Activated CD4-positive, alpha-beta T cell treated with anti-CD3 and anti-CD28 coated beads for 36 hours (primary cell): ENCODE measurements around the gene CT55. TPM values are rescaled to one million over a fixed set of nuclear protein-coding genes. Genes with fewer than 3 reads are reported as not detected.
A peak's percentile ranks its signal among the peaks of the same experiment; 100 is the strongest.
"Not testable (repeated sequence)": the region's sequence is repeated elsewhere in the genome, so short reads cannot be mapped to it uniquely, and the experiment has no call there.

ENCODE experiments used
- ATAC-seq: fragments of 200-7000 bp; cut with Tn5 transposase; one replicate; pipeline ENCODE4 v1.10.0; 2021; ENCODE audit warnings: mild to moderate bottlenecking, moderate library complexity
- CTCF ChIA-PET: fragments of 350-600 bp; sonication (Branson Sonifier 250); formaldehyde crosslinking; loops from one replicate; lab custom pipeline; 2021; ENCODE audit warnings: antibody characterized with exemption; lab: Charles Lee
- POLR2A ChIA-PET: fragments of 350-600 bp; sonication (Branson Sonifier 250); formaldehyde crosslinking; loops from one replicate; lab custom pipeline; 2021; ENCODE audit warnings: antibody characterized with exemption, inconsistent platforms; lab: Charles Lee
- DNase-seq: peaks from one replicate; pipeline ENCODE4 v3.0.0-alpha.2; 2020
- H3K27ac Mint-ChIP-seq: one replicate; pipeline ENCODE4 v1.8.0; 2021; ENCODE audit warnings: mixed read lengths
- H3K27me3 Mint-ChIP-seq: one replicate; pipeline ENCODE4 v1.8.0; 2021; ENCODE audit warnings: mixed read lengths
- H3K36me3 Mint-ChIP-seq: one replicate; pipeline ENCODE4 v1.8.0; 2021; ENCODE audit warnings: low read depth, mixed read lengths
- H3K4me1 Mint-ChIP-seq: one replicate; pipeline ENCODE4 v1.8.0; 2021; ENCODE audit warnings: mixed read lengths
- H3K4me3 Mint-ChIP-seq: one replicate; pipeline ENCODE4 v1.8.0; 2021; ENCODE audit warnings: mild to moderate bottlenecking, moderate library complexity, mixed read lengths
- H3K9me3 Mint-ChIP-seq: one replicate; pipeline ENCODE4 v1.8.0; 2021; ENCODE audit warnings: low read depth, mixed read lengths
- intact Hi-C, 2 experiments: fragments of 100-400 bp; cut with DNase I in 1 of 2; cut with micrococcal nuclease in 1 of 2; formaldehyde crosslinking; loops; one replicate each; pipeline versions ENCODE4 v1.14.2 to v1.15.1; 2022 to 2024; cut with DNase I, micrococcal nuclease
- total RNA-seq, 2 experiments: library from RNA; stranded (reverse); gene quantifications; one replicate each; pipeline ENCODE4 v1.2.3, GENCODE V29; 2021

Gene CT55
- total RNA-seq, 2 experiments from 2014 or later = not detected

- H3K36me3 Mint-ChIP-seq = no peaks in the 10 kb centered on the region
- no peaks in the 10 kb centered on the region for H3K9me3 Mint-ChIP-seq
- ATAC-seq = no peak
- POLR2A ChIA-PET = no interaction called here
- H3K27me3 Mint-ChIP-seq = peaks cover 5% of the 10 kb centered on the region
- CTCF ChIA-PET = interaction anchor here (0.6 kb wide), 1 partner anchor 11 kb away, joined by 4 read pairs; no protein-coding TSS in a partner anchor
- intact Hi-C loops = no loop called here
- no peak overlapping the region for H3K27ac Mint-ChIP-seq
- no peak for DNase-seq
- H3K4me1 Mint-ChIP-seq = no peaks in the 10 kb centered on the region
- no peak overlapping the region for H3K4me3 Mint-ChIP-seq
Observed at GRCh38 chrX:135168486-135168885, 2.7 kb downstream of the CT55 start.

- DNase-seq, CTCF ChIA-PET, intact Hi-C loops, H3K9me3 Mint-ChIP-seq, H3K4me1 Mint-ChIP-seq, H3K27me3 Mint-ChIP-seq, H3K27ac Mint-ChIP-seq, ATAC-seq, POLR2A ChIA-PET, H3K4me3 Mint-ChIP-seq, H3K36me3 Mint-ChIP-seq: not testable (repeated sequence)
Observed at GRCh38 chrX:135154688-135155087, 16.5 kb downstream of the CT55 start.

- H3K4me3 Mint-ChIP-seq, CTCF ChIA-PET, POLR2A ChIA-PET: not testable (repeated sequence)
Observed at GRCh38 chrX:135126145-135126544, 45.1 kb downstream of the CT55 start.

GRCh38 chrX:135120056-135120576, 51.1 kb downstream of the CT55 start, which contains the start of gene ETDB:
Gene ETDB (minus strand): TSS chrX:135120526. CDS start chrX:135119261, 1,265 bp downstream.
- CTCF ChIA-PET, H3K4me1 Mint-ChIP-seq, POLR2A ChIA-PET, intact Hi-C loops, H3K9me3 Mint-ChIP-seq, H3K27ac Mint-ChIP-seq, H3K36me3 Mint-ChIP-seq, H3K4me3 Mint-ChIP-seq, DNase-seq, H3K27me3 Mint-ChIP-seq: not testable (repeated sequence)
- peak; percentile 61 for ATAC-seq

More at GRCh38 chrX:135126145-135126544, 45.1 kb downstream of the CT55 start:
- intact Hi-C loops, ATAC-seq, H3K36me3 Mint-ChIP-seq, H3K27ac Mint-ChIP-seq, DNase-seq, H3K4me1 Mint-ChIP-seq, H3K9me3 Mint-ChIP-seq, H3K27me3 Mint-ChIP-seq: not testable (repeated sequence)

GRCh38 chrX:135116064-135116463, 55.1 kb downstream of the CT55 start:
- H3K4me3 Mint-ChIP-seq, H3K27me3 Mint-ChIP-seq, H3K27ac Mint-ChIP-seq, DNase-seq, intact Hi-C loops, CTCF ChIA-PET, POLR2A ChIA-PET, H3K36me3 Mint-ChIP-seq, H3K9me3 Mint-ChIP-seq, H3K4me1 Mint-ChIP-seq: not testable (repeated sequence)
- ATAC-seq = peak; percentile 30

GRCh38 chrX:135114392-135114791, 56.8 kb downstream of the CT55 start:
- ATAC-seq (peak; percentile 74), DNase-seq (no peak)
- Mint-ChIP-seq H3K27me3 (peaks cover 7% of the 10 kb centered on the region), H3K4me1 (no peaks in the 10 kb centered on the region), H3K36me3 (no peaks in the 10 kb centered on the region), H3K27ac (no peak overlapping the region), H3K9me3 (no peaks in the 10 kb centered on the region), H3K4me3 (no peak overlapping the region)
- intact Hi-C loops = no loop called here
- POLR2A ChIA-PET = no interaction called here
- CTCF ChIA-PET = no interaction called here

GRCh38 chrX:135112743-135113142, 58.5 kb downstream of the CT55 start:
- DNase-seq (no peak), ATAC-seq (no peak)
- Mint-ChIP-seq H3K4me1 (no peaks in the 10 kb centered on the region), H3K9me3 (no peaks in the 10 kb centered on the region), H3K36me3 (no peaks in the 10 kb centered on the region), H3K4me3 (no peak overlapping the region), H3K27ac (no peak overlapping the region), H3K27me3 (peaks cover 15% of the 10 kb centered on the region)
- POLR2A ChIA-PET = no interaction called here
- CTCF ChIA-PET = interaction anchor here (0.6 to 1.3 kb wide), 7 partner anchors 9 to 522 kb away, joined by 3 to 6 read pairs (median 3); no protein-coding TSS in a partner anchor
- intact Hi-C loops = no loop called here

GRCh38 chrX:135112096-135112729, 59.0 kb downstream of the CT55 start:
- DNase-seq (peak; percentile 42), ATAC-seq (peak; percentile 54)
- no peaks in the 10 kb centered on the region for H3K36me3 Mint-ChIP-seq
- H3K4me3 Mint-ChIP-seq = no peak overlapping the region
- H3K27ac Mint-ChIP-seq = no peak overlapping the region
- POLR2A ChIA-PET = no interaction called here
- CTCF ChIA-PET = interaction anchor here (0.6 to 1.3 kb wide), 9 partner anchors 9 to 522 kb away, joined by 3 to 6 read pairs (median 3); no protein-coding TSS in a partner anchor
- H3K9me3 Mint-ChIP-seq = no peaks in the 10 kb centered on the region
- no peaks in the 10 kb centered on the region for H3K4me1 Mint-ChIP-seq
- intact Hi-C loops = no loop called here
- peaks cover 15% of the 10 kb centered on the region for H3K27me3 Mint-ChIP-seq

GRCh38 chrX:135109554-135109953, 61.6 kb downstream of the CT55 start:
- intact Hi-C loops = no loop called here
- H3K36me3 Mint-ChIP-seq = no peaks in the 10 kb centered on the region
- POLR2A ChIA-PET = no interaction called here
- H3K4me1 Mint-ChIP-seq = no peaks in the 10 kb centered on the region
- H3K27me3 Mint-ChIP-seq = peaks cover 17% of the 10 kb centered on the region
- H3K27ac Mint-ChIP-seq = no peak overlapping the region
- CTCF ChIA-PET = no interaction called here
- ATAC-seq = no peak
- no peaks in the 10 kb centered on the region for H3K9me3 Mint-ChIP-seq
- no peak overlapping the region for H3K4me3 Mint-ChIP-seq
- no peak for DNase-seq

Other genes with a start within 250 kb of the CT55 start
- gene SMIM10, start 180.4 kb downstream of the CT55 start, total RNA-seq = under 1 TPM; 0.30 to 0.84 TPM
- gene RTL8B, start 148.9 kb downstream of the CT55 start, total RNA-seq = 1 to 10 TPM in 1 of 2 experiments, under 1 TPM in 1; 0.96 to 1.2 TPM
- gene RTL8C, start 139.0 kb downstream of the CT55 start, total RNA-seq = 10 to 100 TPM; 24.5 to 26.2 TPM
- gene RTL8A, start 119.3 kb downstream of the CT55 start, total RNA-seq = 10 to 100 TPM; 10.4 to 10.8 TPM
- gene SMIM10L2B, start 72.7 kb downstream of the CT55 start, total RNA-seq = under 1 TPM; 0.14 to 0.23 TPM
- not detected for gene ETDB, start 50.9 kb downstream of the CT55 start, total RNA-seq
- not detected for gene ETDA, start 80.7 kb upstream of the CT55 start, total RNA-seq
- not detected for gene ETDC, start 138.1 kb upstream of the CT55 start, total RNA-seq
- 1 to 10 TPM; 3.7 to 4.3 TPM for gene ZNF75D, start 172.7 kb upstream of the CT55 start, total RNA-seq
- 1 to 10 TPM; 1.2 TPM for gene ZNF449, start 173.4 kb upstream of the CT55 start, total RNA-seq